A549 treated with dexamethasone at 1 μM for 4 hours (cell line): ENCODE measurements around the gene TYK2. TPM values are rescaled to one million over a fixed set of nuclear protein-coding genes. Genes with fewer than 3 reads are reported as not detected.

ENCODE experiments used
- total RNA-seq: library from RNA; stranded (reverse); fragments of 200-300 nt; extraction: Qiagen RNA extraction; gene quantifications from 5 replicates; pipeline ENCODE4 v1.2.3, GENCODE V29; 2022

Gene TYK2
- 27.7 to 47.5 TPM (median 44.4 TPM) in 5 replicates for total RNA-seq

GRCh38 chr19:10380313-10381102, at the start of gene TYK2:
TYK2 (minus strand) TSS chr19:10380572; CDS start chr19:10378406, 2,166 bp downstream.

GRCh38 chr19:10420444-10421239, 40.3 kb upstream of the TYK2 start, which contains the start of gene PDE4A:
PDE4A (plus strand) TSS chr19:10420538; CDS start chr19:10420765, 227 bp downstream.

GRCh38 chr19:10403137-10404021, 23.0 kb upstream of the TYK2 start, which contains the start of gene CDC37:
CDC37 (minus strand) TSS chr19:10403542; CDS start chr19:10403479, 63 bp downstream.

GRCh38 chr19:10339380-10339960, 40.9 kb downstream of the TYK2 start, which contains the start of gene ICAM3:
ICAM3 (minus strand) TSS chr19:10339624; CDS start chr19:10339614, 10 bp downstream.

GRCh38 chr19:10332965-10333757, 47.2 kb downstream of the TYK2 start, which contains the start of gene RAVER1:
RAVER1 (minus strand) TSS chr19:10333529; CDS start chr19:10333507, 22 bp downstream.

GRCh38 chr19:10315335-10316214, 64.8 kb downstream of the TYK2 start, which contains the start of gene FDX2:
FDX2 (minus strand) TSS chr19:10316015; CDS start chr19:10315996, 19 bp downstream.

GRCh38 chr19:10309423-10309822, 70.9 kb downstream of the TYK2 start, which contains the start of gene ZGLP1:
ZGLP1 (minus strand) TSS chr19:10309815.

Other genes with a start within 250 kb of the TYK2 start
- gene DNMT1, start 185.6 kb downstream of the TYK2 start, total RNA-seq, result 46.9 to 57.5 TPM (median 55.0 TPM) in 5 replicates
- 0.62 to 1.1 TPM (median 0.84 TPM) in 5 replicates for gene S1PR2, start 149.2 kb downstream of the TYK2 start, total RNA-seq
- 54.3 to 76.4 TPM (median 69.8 TPM) in 5 replicates for gene MRPL4, start 128.4 kb downstream of the TYK2 start, total RNA-seq
- gene ICAM1, start 109.5 kb downstream of the TYK2 start, total RNA-seq, result 2.7 to 4.3 TPM (median 3.6 TPM) in 5 replicates
- 0.09 to 0.11 TPM in 2 of 5 replicates, not detected in the others for gene ICAM4, start 93.6 kb downstream of the TYK2 start, total RNA-seq
- 0.19 to 0.93 TPM (median 0.81 TPM) in 5 replicates for gene ICAM5, start 90.6 kb downstream of the TYK2 start, total RNA-seq
- 0.68 to 1.6 TPM (median 1.5 TPM) in 5 replicates for gene ZGLP1, start 70.8 kb downstream of the TYK2 start, total RNA-seq
- 23.4 to 36.5 TPM (median 29.9 TPM) in 5 replicates for gene FDX2, start 64.6 kb downstream of the TYK2 start, total RNA-seq
- gene RAVER1, start 47.0 kb downstream of the TYK2 start, total RNA-seq, result 16.7 to 32.5 TPM (median 30.2 TPM) in 5 replicates
- 6.7 to 9.7 TPM (median 8.2 TPM) in 5 replicates for gene ICAM3, start 40.9 kb downstream of the TYK2 start, total RNA-seq
- gene CDC37, start 23.0 kb upstream of the TYK2 start, total RNA-seq, result 155 to 208 TPM (median 189 TPM) in 5 replicates
- gene PDE4A, start 40.0 kb upstream of the TYK2 start, total RNA-seq, result 3.3 to 5.2 TPM (median 4.7 TPM) in 5 replicates
- 51.2 to 65.3 TPM (median 56.6 TPM) in 5 replicates for gene KEAP1, start 122.8 kb upstream of the TYK2 start, total RNA-seq
- gene S1PR5, start 136.9 kb upstream of the TYK2 start, total RNA-seq, result 0.98 to 1.7 TPM (median 1.4 TPM) in 5 replicates
- 16.4 to 21.2 TPM (median 20.6 TPM) in 5 replicates for gene ATG4D, start 163.3 kb upstream of the TYK2 start, total RNA-seq
- 13.0 to 18.8 TPM (median 16.6 TPM) in 5 replicates for gene KRI1, start 185.4 kb upstream of the TYK2 start, total RNA-seq
- 4.6 to 5.9 TPM (median 5.3 TPM) in 5 replicates for gene CDKN2D, start 188.4 kb upstream of the TYK2 start, total RNA-seq
- 25.7 to 36.9 TPM (median 30.2 TPM) in 5 replicates for gene AP1M2, start 206.7 kb upstream of the TYK2 start, total RNA-seq
- 6.8 to 9.8 TPM (median 8.8 TPM) in 5 replicates for gene SLC44A2, start 245.0 kb upstream of the TYK2 start, total RNA-seq